GM19023 (cell line): ENCODE data around the gene DCHS2.

Source experiments
- ATAC-seq: cut with Tn5 transposase; IDR thresholded peaks from one replicate; pipeline ENCODE4 v1.9.1; 2021; ENCODE audit warnings: mild to moderate bottlenecking, moderate library complexity; ENCODE audit not compliant: unreplicated experiment

Gene DCHS2

GRCh38 chr4:154491341-154492271 lies at the start of gene DCHS2:
TSS of gene DCHS2 (minus strand) at chr4:154491799. CDS start at chr4:154491355, 444 bp downstream.
- ATAC-seq = peak; percentile 62

DNA sequence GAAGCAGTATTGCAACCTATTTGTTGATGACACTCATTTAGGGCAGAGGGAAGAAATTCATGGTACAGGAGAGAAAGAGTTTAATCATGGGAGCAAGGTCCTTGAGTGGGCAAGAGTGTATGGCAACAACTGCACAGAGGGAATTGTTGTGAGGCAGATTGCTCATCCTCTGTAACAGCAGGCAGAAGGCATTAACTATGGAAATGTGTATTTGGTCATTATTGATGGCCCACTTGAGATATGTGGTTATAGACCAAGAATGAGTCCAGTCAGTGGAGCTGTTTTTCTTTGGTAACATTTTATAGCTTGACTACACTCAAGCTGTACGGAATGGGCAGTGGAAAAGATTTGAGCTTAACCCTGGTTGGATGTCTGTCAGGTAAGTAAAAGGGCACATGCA lies 42.7 kb upstream of the DCHS2 start:
- ATAC-seq = no peak

DNA sequence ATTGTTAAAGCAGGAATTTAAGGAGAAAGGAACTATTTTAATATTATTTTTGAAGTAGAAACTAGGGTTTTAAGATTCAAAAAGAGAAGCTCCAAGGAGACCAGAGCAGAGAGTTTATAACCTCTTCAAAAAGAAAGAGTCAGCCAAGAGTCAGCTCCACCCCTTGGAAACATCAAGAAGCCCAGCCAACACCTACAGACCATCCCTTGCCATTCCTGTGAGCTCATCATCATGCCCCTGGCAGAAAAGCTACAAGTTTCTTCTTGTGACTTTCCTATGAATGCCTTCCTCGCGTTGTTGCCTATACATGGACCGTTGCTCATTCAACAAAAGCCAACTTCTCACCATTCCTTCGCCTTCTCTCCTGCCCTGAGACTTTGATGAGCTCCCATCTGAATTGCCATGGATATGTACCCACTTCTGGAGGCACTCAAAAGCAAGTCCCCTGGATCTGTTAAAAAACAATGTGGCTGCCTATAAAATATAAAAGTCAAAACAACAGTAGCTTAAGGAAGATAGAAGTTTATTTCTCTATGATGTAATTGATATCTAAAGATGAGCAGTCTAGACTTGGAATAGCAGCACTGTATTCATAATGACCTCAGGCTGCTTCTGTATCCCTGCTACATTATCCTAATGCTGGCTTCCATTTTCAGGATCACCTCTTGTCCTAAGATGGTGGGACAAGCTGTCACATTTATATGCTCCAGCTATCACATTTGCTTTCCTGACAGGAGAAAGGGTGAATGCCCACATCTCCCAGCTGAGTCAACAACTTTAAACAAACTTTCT lies 38.3 kb upstream of the DCHS2 start:
- ATAC-seq = no peak

DNA sequence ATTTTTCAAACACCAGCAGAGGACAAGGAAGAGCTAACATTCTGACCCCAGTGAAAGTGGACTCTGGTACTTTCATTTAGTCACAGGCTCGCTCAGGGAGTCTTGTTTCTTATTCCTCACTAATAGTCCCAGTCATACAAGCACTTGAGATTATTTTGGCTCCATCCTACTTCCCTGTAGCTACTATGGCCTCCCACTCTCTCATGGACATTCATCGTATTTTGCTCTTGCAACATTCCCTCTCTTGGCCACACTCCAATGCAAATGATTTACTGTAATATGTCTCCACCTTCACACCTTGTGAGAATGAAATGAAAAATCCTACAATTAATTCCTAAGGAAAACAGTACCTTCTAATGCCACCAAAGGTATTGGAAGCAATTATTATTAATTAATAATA lies 37.3 kb upstream of the DCHS2 start:
- no peak for ATAC-seq

DNA sequence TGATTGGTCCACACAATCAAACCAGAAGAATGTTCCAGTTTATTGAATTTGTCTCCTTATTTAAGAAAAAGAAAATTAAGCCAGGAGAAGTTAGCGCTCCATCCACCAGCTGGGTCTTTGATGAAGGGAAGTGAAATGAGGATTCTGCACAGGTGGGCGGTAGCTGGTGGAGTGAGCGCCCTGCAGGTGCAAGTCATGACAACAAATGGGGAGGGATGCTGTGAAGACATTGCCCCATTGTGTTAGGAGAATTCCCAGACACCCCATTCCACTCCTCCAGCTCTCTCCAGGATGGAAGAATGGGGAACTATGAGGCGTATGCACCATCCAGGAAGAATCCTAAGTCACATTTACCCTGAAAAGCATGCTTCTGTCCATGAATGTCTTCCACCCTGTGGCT lies 35.7 kb upstream of the DCHS2 start:
- no peak for ATAC-seq

DNA sequence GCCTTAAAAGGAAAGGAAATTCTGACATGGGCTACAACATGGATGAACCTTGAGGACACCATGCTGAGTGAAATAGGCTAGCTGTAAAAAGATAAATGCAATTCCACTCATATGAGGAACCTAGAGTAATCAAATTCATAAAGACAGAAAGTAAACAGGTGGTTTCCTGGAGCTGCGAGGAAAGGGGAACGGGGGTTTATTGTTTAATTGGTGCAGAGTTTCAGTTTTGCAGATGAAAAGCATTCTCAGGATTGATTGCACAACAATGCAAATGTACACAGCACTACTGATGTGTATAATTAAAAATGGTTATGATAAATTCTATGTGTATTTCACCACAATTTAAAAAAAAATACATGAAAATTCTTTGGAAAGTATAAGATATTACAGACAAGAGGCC lies 34.6 kb upstream of the DCHS2 start:
- ATAC-seq = no peak

GRCh38 chr4:154521607-154522006 lies 30.0 kb upstream of the DCHS2 start:
- no peak for ATAC-seq

- no peak for ATAC-seq
Observed at GRCh38 chr4:154519214-154519613, 27.6 kb upstream of the DCHS2 start.

DNA sequence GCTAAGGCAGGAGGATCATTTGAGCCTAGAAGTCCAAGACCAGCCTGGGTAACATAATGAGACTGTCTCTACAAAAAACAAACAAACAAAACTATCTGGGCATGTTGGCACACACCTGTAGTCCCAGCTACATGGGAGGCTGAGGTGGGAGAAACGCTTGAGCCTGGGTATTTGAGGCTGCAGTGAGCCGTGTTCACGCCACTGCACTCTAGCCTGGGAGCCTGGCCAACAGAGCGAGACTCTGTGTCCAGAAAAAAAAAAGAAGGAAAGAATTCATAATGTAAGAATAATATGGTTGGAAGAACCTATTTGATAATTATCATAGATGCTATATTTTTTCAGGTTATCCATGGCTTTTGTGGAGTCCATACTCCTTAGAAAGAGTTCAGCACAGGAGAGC lies 26.0 kb upstream of the DCHS2 start:
- no peak for ATAC-seq

DNA sequence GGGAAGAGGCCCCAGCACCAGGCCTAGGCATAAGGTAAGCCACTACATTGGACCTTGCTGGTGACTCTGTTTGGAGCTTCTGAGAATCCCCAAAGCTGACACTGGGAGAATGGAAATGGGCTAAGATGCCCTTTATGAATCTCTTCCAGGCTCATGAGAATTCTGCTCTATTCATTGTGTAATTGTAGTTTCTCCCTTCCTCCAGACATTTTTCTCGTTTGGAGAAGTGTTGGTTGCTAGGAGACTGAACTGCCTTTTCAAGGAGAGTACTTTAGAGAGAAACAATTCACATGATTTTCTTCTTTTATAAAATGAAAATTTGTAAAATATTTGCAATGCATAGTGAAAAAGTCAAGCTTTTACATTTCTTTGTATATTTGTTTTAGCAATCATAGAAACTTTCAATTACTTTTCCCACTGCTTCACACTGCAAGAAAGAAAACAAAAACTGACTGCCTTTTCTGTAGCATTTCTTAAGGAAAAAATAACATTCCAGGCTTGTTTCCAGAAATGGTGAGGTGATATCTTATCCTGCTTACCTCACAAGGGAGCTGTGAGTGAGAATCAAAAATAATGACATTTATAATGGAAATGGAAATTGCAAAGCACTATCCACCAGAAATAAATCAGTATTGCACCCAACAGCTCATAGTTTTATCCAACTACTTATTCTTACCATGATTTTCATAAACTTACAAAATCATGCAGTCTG lies 24.9 kb upstream of the DCHS2 start:
- no peak for ATAC-seq

DNA sequence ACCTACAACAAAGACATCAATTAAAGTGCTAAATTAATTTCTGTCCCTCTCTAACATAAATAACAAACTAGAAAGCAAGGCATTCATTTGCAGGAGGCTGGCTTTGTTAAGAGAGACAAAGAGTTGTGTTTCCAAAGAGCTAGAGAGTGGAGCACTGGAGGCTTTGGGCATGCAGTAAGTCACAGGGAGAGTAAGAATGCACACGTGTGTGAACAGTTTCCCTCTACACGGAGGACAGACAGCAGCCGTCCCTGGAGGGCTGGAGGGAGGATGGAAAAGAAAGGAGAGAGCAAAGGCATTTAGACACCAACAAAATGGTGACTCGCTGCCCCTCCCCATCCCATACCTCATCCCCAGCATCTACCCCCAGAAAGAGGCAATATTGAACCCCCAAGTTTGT lies 20.4 kb upstream of the DCHS2 start:
- no peak for ATAC-seq

DNA sequence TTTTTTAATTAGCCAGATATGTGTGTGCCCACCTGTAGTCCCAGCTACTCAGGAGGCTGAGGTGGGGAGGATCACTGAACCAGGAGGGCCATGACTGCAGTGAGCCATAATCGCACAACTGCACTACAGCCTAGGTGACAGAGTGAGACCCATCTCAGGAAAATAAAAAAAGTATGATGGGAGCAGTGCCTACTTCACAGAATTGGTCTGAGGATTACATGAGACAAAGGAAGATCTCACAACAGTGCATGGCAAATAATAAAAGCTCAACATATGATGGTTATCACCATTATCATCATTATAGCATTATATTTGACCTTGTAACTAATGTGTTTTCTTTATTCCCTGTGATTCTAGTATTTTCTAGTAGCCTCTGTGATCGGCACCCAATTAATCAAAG lies 19.9 kb upstream of the DCHS2 start:
- no peak for ATAC-seq

- ATAC-seq = no peak
Observed at GRCh38 chr4:154507156-154507555, 15.6 kb upstream of the DCHS2 start.

DNA sequence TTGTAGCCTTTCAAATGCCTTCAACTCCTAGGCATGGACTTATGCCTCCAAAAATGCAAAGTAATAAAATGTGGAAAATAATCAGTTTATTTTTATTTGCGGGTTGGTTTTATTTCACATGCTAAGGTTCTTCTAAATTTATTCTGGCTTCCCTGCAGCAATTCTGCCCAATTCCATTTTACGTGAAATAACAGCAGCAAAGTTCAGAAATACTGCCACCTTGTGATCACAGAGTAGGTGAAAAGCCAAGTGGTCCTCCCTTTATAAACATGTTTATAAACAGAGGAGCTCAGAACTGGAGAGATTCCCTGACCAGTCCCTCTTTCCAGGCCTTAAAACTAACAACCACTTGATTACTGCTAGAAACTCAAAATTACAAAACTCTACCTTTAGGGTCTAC lies 14.7 kb upstream of the DCHS2 start:
- no peak for ATAC-seq

GRCh38 chr4:154503598-154503997 lies 12.0 kb upstream of the DCHS2 start:
- ATAC-seq = no peak

DNA sequence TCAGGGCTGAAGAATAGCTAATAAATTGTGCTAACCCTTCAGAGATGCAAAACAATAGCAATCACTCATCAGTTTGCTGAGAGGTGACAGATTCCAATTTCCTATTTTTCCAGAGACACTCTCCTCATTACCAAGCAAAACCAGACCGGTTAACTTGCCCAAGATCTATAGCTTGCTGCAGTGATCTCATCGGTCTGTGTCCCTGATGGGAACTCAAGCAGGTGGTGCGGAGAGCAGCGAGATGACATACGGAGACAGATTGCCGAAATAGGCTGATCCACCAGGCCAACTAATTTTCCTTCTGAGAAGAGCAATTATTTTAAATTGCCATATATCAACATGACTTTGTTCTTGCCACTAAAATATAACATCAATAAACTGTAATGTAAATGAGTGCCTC lies 10.5 kb upstream of the DCHS2 start:
- no peak for ATAC-seq

DNA sequence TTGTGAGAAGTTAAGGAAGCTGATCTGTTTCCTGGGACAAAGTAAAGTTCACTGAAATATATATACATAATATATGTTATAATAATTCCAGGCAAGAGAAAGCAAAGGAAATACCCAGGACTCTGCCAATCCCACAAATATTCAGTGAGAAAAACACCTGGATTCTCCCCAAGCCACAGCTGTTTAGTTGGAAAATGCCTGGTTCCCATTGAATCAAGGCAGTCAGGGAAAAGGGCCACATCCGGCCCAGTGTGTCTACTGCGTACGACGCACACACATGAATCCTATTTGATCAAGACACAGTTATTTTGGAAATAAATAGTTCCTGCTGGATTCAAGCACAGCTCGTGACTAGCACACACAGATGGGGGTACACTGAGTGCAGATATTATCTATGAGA lies 6.3 kb upstream of the DCHS2 start:
- ATAC-seq = no peak

DNA sequence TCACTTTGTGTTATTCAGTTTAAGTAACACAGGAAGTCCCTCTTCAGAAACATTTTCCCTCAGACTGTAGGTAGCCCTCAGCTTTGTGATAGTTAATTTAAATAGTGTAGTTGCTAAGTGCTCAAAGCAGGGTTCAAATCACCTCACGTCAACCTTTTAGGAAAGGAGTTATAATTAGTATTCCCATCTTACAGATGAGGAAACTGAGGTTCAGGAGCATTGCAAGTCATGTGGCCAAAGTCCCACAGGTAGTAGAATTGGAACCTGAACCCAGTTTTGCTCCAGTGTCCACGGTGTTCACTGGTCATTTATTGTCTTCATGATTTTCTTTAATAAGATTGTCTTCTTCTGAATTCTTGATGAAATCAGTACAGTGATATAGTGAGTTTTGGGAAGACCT lies 4.3 kb upstream of the DCHS2 start:
- ATAC-seq = no peak

GRCh38 chr4:154492288-154492687 lies 689 bp upstream of the DCHS2 start:
- ATAC-seq = no peak

DNA sequence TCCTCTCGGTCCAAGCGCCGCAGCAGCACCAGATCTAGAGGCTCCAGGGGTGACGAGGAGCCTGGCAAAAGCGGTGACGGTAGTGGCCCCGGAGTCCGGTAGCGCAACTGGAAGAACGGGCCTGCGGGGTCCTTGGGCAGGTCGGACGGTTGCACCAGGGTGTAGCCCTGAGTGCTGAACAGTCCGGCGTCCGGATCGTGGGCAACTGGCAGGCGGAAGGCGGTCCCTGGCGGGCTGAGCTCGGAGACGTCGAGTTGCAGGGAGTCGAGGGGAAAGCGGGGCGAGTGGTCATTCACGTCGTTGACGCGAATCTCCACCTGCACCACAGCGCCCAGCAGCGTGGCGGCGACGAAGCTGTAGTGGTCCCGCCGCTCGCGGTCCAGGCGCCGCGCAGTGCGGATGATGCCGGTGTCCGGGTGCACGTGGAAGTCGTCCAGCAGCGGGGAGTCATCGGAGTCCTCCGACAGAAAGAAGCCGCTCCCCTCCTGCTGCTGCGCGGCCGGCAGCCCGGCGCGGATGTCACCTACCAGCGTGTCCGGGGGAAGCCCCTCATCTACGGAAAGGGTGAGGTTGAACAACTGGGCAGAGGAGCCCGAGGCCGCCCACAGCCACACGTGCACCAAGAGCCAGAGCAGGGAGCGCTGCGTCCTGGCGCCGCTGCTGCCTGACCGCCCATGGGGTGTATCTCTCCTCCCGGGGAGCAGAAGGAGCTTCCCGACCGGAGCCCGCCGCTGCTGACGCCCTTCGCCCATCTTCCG lies 837 bp downstream of the DCHS2 start:
- ATAC-seq = peak; percentile 66

GRCh38 chr4:154490234-154490582 lies 1.4 kb downstream of the DCHS2 start:
- no peak for ATAC-seq
